CD4-positive, CD25-positive, alpha-beta regulatory T cell (primary cell): ENCODE measurements around the gene SDR42E2. TPM values are rescaled to one million over a fixed set of nuclear protein-coding genes. Genes with fewer than 3 reads are reported as not detected.

Source experiments
- polyA plus RNA-seq, 4 donors: library from polyadenylated mRNA; unstranded; fragments of 300-500 nt; fragmentation: Illumina TruSeq; gene quantifications; one replicate each; pipeline ENCODE4 v1.2.3, GENCODE V29; 2021
- total RNA-seq: library from RNA; stranded (reverse); gene quantifications from one replicate; pipeline ENCODE4 v1.2.3, GENCODE V29; 2022

The SDR42E2 gene
- total and polyA plus RNA-seq, 5 donors from 2014 or later, result 0.60 to 3.5 (median 0.76) TPM

Other genes with a start within 250 kb of the SDR42E2 start
- 217 TPM for gene UQCRC2, start 209.1 kb upstream of the SDR42E2 start, total RNA-seq
- gene UQCRC2, start 209.1 kb upstream of the SDR42E2 start, polyA plus RNA-seq, result 100 to 1,000 TPM; 164 to 218 (median 194) TPM
- not detected for gene PDZD9, start 161.4 kb upstream of the SDR42E2 start, total RNA-seq
- under 1 TPM in 2 of 4 donors, not detected in 2; 0.22 to 0.28 TPM for gene PDZD9, start 161.4 kb upstream of the SDR42E2 start, polyA plus RNA-seq
- gene MOSMO, start 154.4 kb upstream of the SDR42E2 start, total RNA-seq, result 13.1 TPM
- 1 to 10 TPM; 3.9 to 5.2 (median 4.1) TPM for gene MOSMO, start 154.4 kb upstream of the SDR42E2 start, polyA plus RNA-seq
- gene VWA3A, start 70.0 kb upstream of the SDR42E2 start, total RNA-seq, result 0.37 TPM
- not detected for gene VWA3A, start 70.0 kb upstream of the SDR42E2 start, polyA plus RNA-seq
- gene EEF2K, start 43.8 kb downstream of the SDR42E2 start, total RNA-seq, result 20.1 TPM
- 1 to 10 TPM; 2.7 to 4.0 (median 3.2) TPM for gene EEF2K, start 43.8 kb downstream of the SDR42E2 start, polyA plus RNA-seq
- 249 TPM for gene POLR3E, start 134.9 kb downstream of the SDR42E2 start, total RNA-seq
- 10 to 100 TPM; 10.2 to 16.3 (median 14.6) TPM for gene POLR3E, start 134.9 kb downstream of the SDR42E2 start, polyA plus RNA-seq
- gene CDR2, start 212.1 kb downstream of the SDR42E2 start, total RNA-seq, result 90.2 TPM
- gene CDR2, start 212.1 kb downstream of the SDR42E2 start, polyA plus RNA-seq, result 10 to 100 TPM; 64.7 to 82.1 (median 74.3) TPM